ENCODE data around the gene RAI1.

GRCh38 chr17:17749921-17750320, 68.7 kb downstream of the RAI1 start:
- TF ChIP-seq, protein P1, sequence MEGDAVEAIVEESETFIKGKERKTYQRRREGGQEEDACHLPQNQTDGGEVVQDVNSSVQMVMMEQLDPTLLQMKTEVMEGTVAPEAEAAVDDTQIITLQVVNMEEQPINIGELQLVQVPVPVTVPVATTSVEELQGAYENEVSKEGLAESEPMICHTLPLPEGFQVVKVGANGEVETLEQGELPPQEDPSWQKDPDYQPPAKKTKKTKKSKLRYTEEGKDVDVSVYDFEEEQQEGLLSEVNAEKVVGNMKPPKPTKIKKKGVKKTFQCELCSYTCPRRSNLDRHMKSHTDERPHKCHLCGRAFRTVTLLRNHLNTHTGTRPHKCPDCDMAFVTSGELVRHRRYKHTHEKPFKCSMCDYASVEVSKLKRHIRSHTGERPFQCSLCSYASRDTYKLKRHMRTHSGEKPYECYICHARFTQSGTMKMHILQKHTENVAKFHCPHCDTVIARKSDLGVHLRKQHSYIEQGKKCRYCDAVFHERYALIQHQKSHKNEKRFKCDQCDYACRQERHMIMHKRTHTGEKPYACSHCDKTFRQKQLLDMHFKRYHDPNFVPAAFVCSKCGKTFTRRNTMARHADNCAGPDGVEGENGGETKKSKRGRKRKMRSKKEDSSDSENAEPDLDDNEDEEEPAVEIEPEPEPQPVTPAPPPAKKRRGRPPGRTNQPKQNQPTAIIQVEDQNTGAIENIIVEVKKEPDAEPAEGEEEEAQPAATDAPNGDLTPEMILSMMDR (IDR thresholded peaks at IDR 0.05 in 8 of 11, conservative IDR thresholded peaks at IDR 0.05 in 3 of 11), result no peak
- TF ChIP-seq POLR2A (IDR thresholded peaks at IDR 0.05), result no peak

Measured in spleen (tissue), 7 donors.